ENCODE measurements around the gene SPPL2A. TPM values are rescaled to one million over a fixed set of nuclear protein-coding genes. Genes with fewer than 3 reads are reported as not detected.
"Not testable (repeated sequence)": the region's sequence is repeated elsewhere in the genome, so short reads cannot be mapped to it uniquely, and the experiment has no call there.

The SPPL2A gene
- total RNA-seq (ENCODE audit: low replicate concordance) = 51.9 and 128 TPM in 2 replicates

GRCh38 chr15:50765195-50765967 is at the start of gene SPPL2A:
Gene SPPL2A (minus strand): TSS chr15:50765706. CDS start chr15:50765533, 173 bp downstream.
- DNase-seq (ENCODE audit: low read depth) = peak; percentile 88

GRCh38 chr15:50814634-50815033 is 49.1 kb upstream of the SPPL2A start:
- TF ChIP-seq CTCF (IDR thresholded peaks at IDR 0.05; ENCODE audit: insufficient read depth, low read length) = no peak
- DNase-seq (ENCODE audit: low read depth) = no peak
- H3K4me3 ChIP-seq (ENCODE audit: low read depth, low read length) = no peak overlapping the region

More at GRCh38 chr15:50765195-50765967, at the start of gene SPPL2A:
- TF ChIP-seq CTCF (IDR thresholded peaks at IDR 0.05; ENCODE audit: insufficient read depth, low read length) = no peak
- H3K4me3 ChIP-seq (ENCODE audit: low read depth, low read length) = peak within 1 kb of the TSS; percentile 77

- no peak overlapping the region for H3K4me3 ChIP-seq (ENCODE audit: low read depth, low read length)
- TF ChIP-seq CTCF (IDR thresholded peaks at IDR 0.05; ENCODE audit: insufficient read depth, low read length) = no peak
- DNase-seq (ENCODE audit: low read depth) = peak; percentile 3
Measured at GRCh38 chr15:50813865-50814264, 48.4 kb upstream of the SPPL2A start.

GRCh38 chr15:50813089-50813488 is 47.6 kb upstream of the SPPL2A start:
- TF ChIP-seq CTCF (IDR thresholded peaks at IDR 0.05; ENCODE audit: insufficient read depth, low read length) = no peak
- no peak for DNase-seq (ENCODE audit: low read depth)
- no peak overlapping the region for H3K4me3 ChIP-seq (ENCODE audit: low read depth, low read length)

GRCh38 chr15:50812181-50812506 is 46.6 kb upstream of the SPPL2A start:
- H3K4me3 ChIP-seq (ENCODE audit: low read depth, low read length); DNase-seq (ENCODE audit: low read depth): not testable (repeated sequence)

- not testable (repeated sequence) for H3K4me3 ChIP-seq (ENCODE audit: low read depth, low read length); DNase-seq (ENCODE audit: low read depth)
Measured at GRCh38 chr15:50811461-50812180, 46.1 kb upstream of the SPPL2A start.

GRCh38 chr15:50810128-50810527 is 44.6 kb upstream of the SPPL2A start:
- DNase-seq (ENCODE audit: low read depth) = peak; percentile 13
- H3K4me3 ChIP-seq (ENCODE audit: low read depth, low read length) = no peak overlapping the region
- no peak for TF ChIP-seq CTCF (IDR thresholded peaks at IDR 0.05; ENCODE audit: insufficient read depth, low read length)
